GM23338 (cell line): ENCODE results near the gene CRADD. TPM values are rescaled to one million over a fixed set of nuclear protein-coding genes. Genes with fewer than 3 reads are reported as not detected.

Experiments used
- ATAC-seq: fragments of 200-7000 bp; cut with Tn5 transposase; 3 replicates; pipeline ENCODE4 v1.9.1; 2020
- DNase-seq: peaks from one replicate; pipeline ENCODE4 v3.0.0-alpha.2; 2015; ENCODE audit warnings: low spot score
- H2AFZ ChIP-seq: fragments of 200-600 bp; sonication (generic); 2 replicates; pipeline ENCODE4 v1.8.0; 2016; ENCODE audit warnings: antibody characterized with exemption, mild to moderate bottlenecking, moderate library complexity
- H3F3A ChIP-seq: fragments of 200-600 bp; sonication (generic); replicated peaks from 2 replicates; pipeline ENCODE4 v1.8.0; 2017; ENCODE audit warnings: antibody characterized with exemption, mixed run types, low read depth
- H3K27ac ChIP-seq: fragments of 200-600 bp; sonication (generic); 2 replicates; pipeline ENCODE4 v1.6.1; 2016; ENCODE audit warnings: low read depth
- H3K27me3 ChIP-seq: fragments of 200-600 bp; sonication (generic); 2 replicates; pipeline ENCODE4 v1.8.0; 2016; ENCODE audit warnings: mild to moderate bottlenecking, mixed run types, moderate library complexity; ENCODE audit not compliant: insufficient read depth
- H3K36me3 ChIP-seq: fragments of 200-600 bp; sonication (generic); 2 replicates; pipeline ENCODE4 v1.8.0; 2016; ENCODE audit warnings: mild to moderate bottlenecking; ENCODE audit not compliant: insufficient read depth
- H3K4me1 ChIP-seq: fragments of 200-600 bp; sonication (generic); 2 replicates; pipeline ENCODE4 v1.8.0; 2016; ENCODE audit warnings: mild to moderate bottlenecking, moderate library complexity; ENCODE audit not compliant: insufficient read depth
- H3K4me2 ChIP-seq: fragments of 200-600 bp; sonication (generic); 2 replicates; pipeline ENCODE4 v1.7.1; 2017; ENCODE audit warnings: mixed run types
- H3K4me3 ChIP-seq: fragments of 200-600 bp; sonication (generic); 2 replicates; pipeline ENCODE4 v1.6.1; 2016; ENCODE audit warnings: mixed run types
- H3K79me2 ChIP-seq: fragments of 200-600 bp; sonication (generic); replicated peaks from 2 replicates; pipeline ENCODE4 v1.8.0; 2017; ENCODE audit warnings: mild to moderate bottlenecking; ENCODE audit not compliant: insufficient read depth
- H3K9me2 ChIP-seq: fragments of 200-600 bp; sonication (generic); 2 replicates; pipeline ENCODE4 v1.8.0; 2017; ENCODE audit not compliant: insufficient read depth
- H4K20me1 ChIP-seq: fragments of 200-600 bp; sonication (generic); replicated peaks from 2 replicates; pipeline ENCODE4 v1.8.0; 2017; ENCODE audit warnings: mild to moderate bottlenecking; ENCODE audit not compliant: insufficient read depth
- H3K27ac Mint-ChIP-seq: 2 replicates; pipeline ENCODE4 v1.8.0; 2020; ENCODE audit warnings: inconsistent platforms, mild to moderate bottlenecking, moderate library complexity, mixed read lengths
- H3K27me3 Mint-ChIP-seq: 3 replicates; pipeline ENCODE4 v1.8.0; 2022; ENCODE audit warnings: low read depth, mild to moderate bottlenecking, moderate library complexity, mixed read lengths, inconsistent platforms; ENCODE audit not compliant: insufficient read depth, poor library complexity
- H3K36me3 Mint-ChIP-seq: 3 replicates; pipeline ENCODE4 v1.8.0; 2021; ENCODE audit warnings: low read depth, mild to moderate bottlenecking, inconsistent platforms, moderate library complexity, mixed read lengths
- H3K4me1 Mint-ChIP-seq: 3 replicates; pipeline ENCODE4 v1.8.0; 2020; ENCODE audit warnings: mild to moderate bottlenecking, inconsistent platforms, mixed read lengths
- H3K4me3 Mint-ChIP-seq: 3 replicates; pipeline ENCODE4 v1.8.0; 2021; ENCODE audit warnings: moderate library complexity, mild to moderate bottlenecking, inconsistent platforms, mixed read lengths
- H3K9me3 Mint-ChIP-seq: 3 replicates; pipeline ENCODE4 v1.8.0; 2020; ENCODE audit warnings: moderate library complexity, mild to moderate bottlenecking, inconsistent platforms, mixed read lengths
- CREB1 ChIP-seq: fragments of 250-450 bp; sonication (Bioruptor Pico); IDR thresholded peaks from 2 replicates; pipeline ENCODE4 v1.5.0; 2020; ENCODE audit warnings: low read depth, mild to moderate bottlenecking, moderate library complexity
- EZH2 ChIP-seq: fragments of 200-600 bp; sonication (generic); IDR thresholded peaks from one replicate; pipeline ENCODE4 v1.8.0; 2017; ENCODE audit warnings: antibody characterized with exemption, mild to moderate bottlenecking, low read depth; ENCODE audit not compliant: unreplicated experiment
- EZH2phosphoT487 ChIP-seq: fragments of 200-600 bp; sonication (generic); IDR thresholded peaks from one replicate; pipeline ENCODE4 v1.8.1; 2018; ENCODE audit warnings: antibody characterized with exemption; ENCODE audit not compliant: unreplicated experiment
- JUNB ChIP-seq: IDR thresholded peaks from one replicate; pipeline ENCODE4 v1.6.1; 2016; ENCODE audit warnings: antibody characterized with exemption; ENCODE audit not compliant: unreplicated experiment
- POLR2AphosphoS5 ChIP-seq: IDR thresholded peaks from 2 replicates; pipeline ENCODE4 v1.6.1; 2016; ENCODE audit warnings: antibody characterized with exemption, low read depth
- REST ChIP-seq: IDR thresholded peaks from one replicate; pipeline ENCODE4 v1.6.1; 2018; ENCODE audit warnings: antibody characterized with exemption; ENCODE audit not compliant: unreplicated experiment
- STAT1 ChIP-seq: IDR thresholded peaks from one replicate; pipeline ENCODE4 v1.6.1; 2016; ENCODE audit warnings: antibody characterized with exemption; ENCODE audit not compliant: unreplicated experiment
- ZNF114 ChIP-seq: fragments of 250-450 bp; sonication (Bioruptor Pico); IDR thresholded peaks from 2 replicates; pipeline ENCODE4 v1.5.0; 2020; ENCODE audit warnings: mild to moderate bottlenecking, moderate library complexity
- ZNF331 ChIP-seq: fragments of 250-450 bp; sonication (Bioruptor Pico); IDR thresholded peaks from 2 replicates; pipeline ENCODE4 v1.5.0; 2020; ENCODE audit warnings: low read depth, mild to moderate bottlenecking, moderate library complexity
- polyA plus RNA-seq: library from polyadenylated mRNA; unstranded; fragments of >200 nt; fragmentation: Nextera tagmentation; extraction: Ambion mirVana; gene quantifications from 2 replicates; pipeline ENCODE4 v1.2.1, GENCODE V29; 2016
- total RNA-seq: library from RNA; depleted of rRNA; stranded (reverse); fragments of >200 nt; shearing (Covaris generic); gene quantifications from 2 replicates; pipeline ENCODE4 v1.2.3, GENCODE V29; 2014
- TF ChIP-seq, protein P1 (sequence below): IDR thresholded peaks from 2 replicates; pipeline ENCODE4 v1.6.1; 2016; ENCODE audit warnings: antibody characterized with exemption
- TF ChIP-seq, protein P2 (sequence below), 2 experiments: fragments of 200-600 bp in 1 of 2; sonication (generic) in 1 of 2; conservative IDR thresholded peaks; 2 replicates each; pipeline versions ENCODE4 v1.5.1 to v1.6.1; 2016 to 2017; ENCODE audit warnings: antibody characterized with exemption in 2 of 2, low read depth in 2 of 2, mild to moderate bottlenecking in 2 of 2, moderate library complexity in 1 of 2

CRADD gene
- total and polyA plus RNA-seq, 2 experiments from 2014 or later: 6.3 to 27.9 TPM

DNA sequence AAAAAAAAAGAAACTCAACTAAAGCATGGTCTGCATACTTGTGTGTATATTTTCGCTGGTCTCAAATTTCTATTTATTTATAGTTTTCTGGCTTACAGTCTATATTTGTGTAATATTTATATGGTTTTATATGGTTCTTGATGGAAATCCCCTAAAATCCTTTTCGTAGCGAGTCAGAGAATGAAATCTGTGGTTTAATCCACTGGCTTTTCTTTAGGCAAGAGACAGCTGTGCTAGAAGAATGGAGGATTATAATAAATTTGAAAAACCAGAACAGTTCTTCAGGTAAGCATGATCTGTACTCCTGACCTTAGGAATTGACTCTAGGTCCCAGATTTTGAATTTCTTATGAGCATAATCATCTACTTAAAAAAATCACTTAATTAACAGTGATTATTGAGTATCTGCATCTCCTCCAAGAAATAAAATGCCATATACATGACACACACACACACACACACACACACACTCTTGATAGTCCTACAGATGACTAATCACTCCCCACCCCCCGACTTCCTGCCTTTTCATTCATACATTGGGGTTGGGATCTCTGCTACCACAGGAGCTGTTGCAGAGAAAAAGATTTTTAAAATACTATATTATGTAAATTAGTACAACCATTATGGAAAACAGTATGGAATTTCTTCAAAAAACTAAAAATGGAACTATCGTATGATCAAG, 113.4 kb downstream of the CRADD start (continued):
- no peak for TF ChIP-seq REST

DNA sequence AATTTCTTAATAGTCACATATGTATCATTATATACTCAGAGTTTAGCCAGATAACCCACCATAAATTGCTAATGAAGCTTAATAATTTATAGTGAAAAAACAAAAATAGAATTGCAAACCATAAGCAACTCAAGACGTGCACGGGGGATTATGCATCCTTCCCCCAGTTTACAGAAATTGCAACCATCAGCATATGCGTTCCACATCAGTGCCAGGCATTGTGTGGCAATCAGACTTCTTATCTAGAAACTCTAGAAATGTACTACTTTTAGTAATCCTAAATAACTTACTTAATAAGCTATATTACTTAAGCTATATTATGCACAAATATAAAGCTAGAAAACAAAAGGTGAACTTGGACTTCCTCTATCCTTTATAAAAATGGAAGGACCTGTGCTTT, 115.8 kb downstream of the CRADD start:
- Histone ChIP-seq H3K27me3 (no peaks in the 10 kb centered on the region), H2AFZ (no peak overlapping the region), H3K4me1 (peaks cover 15% of the 10 kb centered on the region; the same call in 1 of the 2 replicates), H3K79me2 (no peaks in the 10 kb centered on the region), H3K27ac (no peak overlapping the region), H4K20me1 (no peaks in the 10 kb centered on the region), H3K9me2 (no peaks in the 10 kb centered on the region), H3K36me3 (no peaks in the 10 kb centered on the region), H3K4me2 (no peak overlapping the region), H3K4me3 (no peak overlapping the region), H3F3A (no peaks in the 10 kb centered on the region)
- H3K4me3 Mint-ChIP-seq: no peak overlapping the region
- no peak for ATAC-seq
- no peaks in the 10 kb centered on the region for H3K36me3 Mint-ChIP-seq
- no peak for DNase-seq
- peaks cover 2% of the 10 kb centered on the region for H3K27me3 Mint-ChIP-seq
- H3K4me1 Mint-ChIP-seq: peaks cover 7% of the 10 kb centered on the region; the same call in 2 of the 3 replicates
- no peaks in the 10 kb centered on the region for H3K9me3 Mint-ChIP-seq
- no peak overlapping the region for H3K27ac Mint-ChIP-seq
- TF ChIP-seq EZH2phosphoT487: no peak
- no peak for TF ChIP-seq EZH2
- no peak for TF ChIP-seq CREB1
- no peak for TF ChIP-seq STAT1
- TF ChIP-seq, protein P1, sequence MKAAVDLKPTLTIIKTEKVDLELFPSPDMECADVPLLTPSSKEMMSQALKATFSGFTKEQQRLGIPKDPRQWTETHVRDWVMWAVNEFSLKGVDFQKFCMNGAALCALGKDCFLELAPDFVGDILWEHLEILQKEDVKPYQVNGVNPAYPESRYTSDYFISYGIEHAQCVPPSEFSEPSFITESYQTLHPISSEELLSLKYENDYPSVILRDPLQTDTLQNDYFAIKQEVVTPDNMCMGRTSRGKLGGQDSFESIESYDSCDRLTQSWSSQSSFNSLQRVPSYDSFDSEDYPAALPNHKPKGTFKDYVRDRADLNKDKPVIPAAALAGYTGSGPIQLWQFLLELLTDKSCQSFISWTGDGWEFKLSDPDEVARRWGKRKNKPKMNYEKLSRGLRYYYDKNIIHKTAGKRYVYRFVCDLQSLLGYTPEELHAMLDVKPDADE: no peak
- TF ChIP-seq POLR2AphosphoS5: no peak
- TF ChIP-seq ZNF114 (CRISPR knock-in tag): no peak
- no peak for TF ChIP-seq REST
- no peak for TF ChIP-seq ZNF331 (CRISPR knock-in tag)
- TF ChIP-seq JUNB: no peak
- TF ChIP-seq, protein P2, sequence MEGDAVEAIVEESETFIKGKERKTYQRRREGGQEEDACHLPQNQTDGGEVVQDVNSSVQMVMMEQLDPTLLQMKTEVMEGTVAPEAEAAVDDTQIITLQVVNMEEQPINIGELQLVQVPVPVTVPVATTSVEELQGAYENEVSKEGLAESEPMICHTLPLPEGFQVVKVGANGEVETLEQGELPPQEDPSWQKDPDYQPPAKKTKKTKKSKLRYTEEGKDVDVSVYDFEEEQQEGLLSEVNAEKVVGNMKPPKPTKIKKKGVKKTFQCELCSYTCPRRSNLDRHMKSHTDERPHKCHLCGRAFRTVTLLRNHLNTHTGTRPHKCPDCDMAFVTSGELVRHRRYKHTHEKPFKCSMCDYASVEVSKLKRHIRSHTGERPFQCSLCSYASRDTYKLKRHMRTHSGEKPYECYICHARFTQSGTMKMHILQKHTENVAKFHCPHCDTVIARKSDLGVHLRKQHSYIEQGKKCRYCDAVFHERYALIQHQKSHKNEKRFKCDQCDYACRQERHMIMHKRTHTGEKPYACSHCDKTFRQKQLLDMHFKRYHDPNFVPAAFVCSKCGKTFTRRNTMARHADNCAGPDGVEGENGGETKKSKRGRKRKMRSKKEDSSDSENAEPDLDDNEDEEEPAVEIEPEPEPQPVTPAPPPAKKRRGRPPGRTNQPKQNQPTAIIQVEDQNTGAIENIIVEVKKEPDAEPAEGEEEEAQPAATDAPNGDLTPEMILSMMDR (conservative IDR thresholded peaks at IDR 0.05; ENCODE audit: low read depth in 2 of 2): no peak
